ENCODE measurements around the gene COL27A1. TPM values are rescaled to one million over a fixed set of nuclear protein-coding genes. Genes with fewer than 3 reads are reported as not detected.

The COL27A1 gene
- total and polyA plus RNA-seq, 5 donors, result 2.6 to 10.3 (median 8.4) TPM

- no peak overlapping the region for H3K27ac ChIP-seq (ENCODE audit: low read length)
- H3K4me1 ChIP-seq (ENCODE audit: control insufficient read depth, insufficient read depth, low read length), result no peaks in the 10 kb centered on the region
- H3K9me3 ChIP-seq (ENCODE audit: control insufficient read depth, low read length), result no peaks in the 10 kb centered on the region
- DNase-seq (no peak), ATAC-seq (no peak)
- H3K4me3 ChIP-seq (ENCODE audit: low read length), result no peak overlapping the region
- intact Hi-C loops (cut with DNase I), result no loop called here
- 90% methylated on average over 23 of the region's 23 CpGs for WGBS
- no peaks in the 10 kb centered on the region for H3K27me3 ChIP-seq (ENCODE audit: control insufficient read depth, insufficient read depth)
These were observed 181.5 kb downstream of the COL27A1 start for GRCh38 chr9:114336699-114337395.

GRCh38 chr9:114338187-114338586, 182.8 kb downstream of the COL27A1 start:
- no peak for ATAC-seq
- H3K4me3 ChIP-seq (ENCODE audit: low read length), result no peak overlapping the region
- H3K9me3 ChIP-seq (ENCODE audit: control insufficient read depth, low read length), result no peaks in the 10 kb centered on the region
- no peak for DNase-seq
- H3K4me1 ChIP-seq (ENCODE audit: control insufficient read depth, insufficient read depth, low read length), result no peaks in the 10 kb centered on the region
- no peak overlapping the region for H3K27ac ChIP-seq (ENCODE audit: low read length)
- H3K27me3 ChIP-seq (ENCODE audit: control insufficient read depth, insufficient read depth), result no peaks in the 10 kb centered on the region
- intact Hi-C loops (cut with DNase I), result no loop called here
- 84% methylated on average over 2 of the region's 2 CpGs for WGBS

- peak; percentile 25 to 53 for ATAC-seq
- 82% methylated on average over 16 of the region's 16 CpGs for WGBS
- Histone ChIP-seq H3K27ac (ENCODE audit: low read length) (no peak overlapping the region), H3K4me1 (ENCODE audit: control insufficient read depth, insufficient read depth, low read length) (no peaks in the 10 kb centered on the region), H3K4me3 (ENCODE audit: low read length) (no peak overlapping the region), H3K9me3 (ENCODE audit: control insufficient read depth, low read length) (no peaks in the 10 kb centered on the region), H3K27me3 (ENCODE audit: control insufficient read depth, insufficient read depth) (no peaks in the 10 kb centered on the region)
- intact Hi-C loops (cut with DNase I), result no loop called here
- DNase-seq, result peak; percentile 43 to 80 (median 77)
These were observed 184.0 kb downstream of the COL27A1 start for GRCh38 chr9:114339130-114339908.

GRCh38 chr9:114341152-114341830, 186.0 kb downstream of the COL27A1 start:
- intact Hi-C loops (cut with DNase I), result no loop called here
- no peak overlapping the region for H3K27ac ChIP-seq (ENCODE audit: low read length)
- no peaks in the 10 kb centered on the region for H3K9me3 ChIP-seq (ENCODE audit: control insufficient read depth, low read length)
- DNase-seq, result no peak
- no peak overlapping the region for H3K4me3 ChIP-seq (ENCODE audit: low read length)
- H3K4me1 ChIP-seq (ENCODE audit: control insufficient read depth, insufficient read depth, low read length), result no peaks in the 10 kb centered on the region
- no peaks in the 10 kb centered on the region for H3K27me3 ChIP-seq (ENCODE audit: control insufficient read depth, insufficient read depth)
- WGBS, result 87% methylated on average over 12 of the region's 12 CpGs
- ATAC-seq, result no peak

DNA sequence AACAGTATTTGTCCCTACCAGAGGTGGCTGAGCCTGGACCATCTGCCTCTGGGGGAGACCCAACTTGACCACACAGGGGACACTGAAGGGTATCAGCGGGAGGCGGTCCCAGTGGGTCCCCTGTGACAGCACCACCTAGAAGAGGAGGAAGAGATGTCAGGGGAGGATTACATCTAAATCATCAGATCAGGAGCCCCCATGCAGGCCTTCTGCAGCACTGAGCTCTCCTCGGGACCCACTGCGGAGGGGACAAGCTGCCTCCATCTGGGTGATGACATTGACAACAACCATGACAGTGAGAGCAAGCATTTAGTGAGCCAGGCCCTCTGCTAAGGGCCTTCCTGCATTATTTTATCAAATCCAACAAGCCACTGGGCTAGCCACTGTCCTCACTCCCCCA, 186.7 kb downstream of the COL27A1 start:
- H3K27ac ChIP-seq (ENCODE audit: low read length), result no peak overlapping the region
- WGBS, result 93% methylated on average over 4 of the region's 4 CpGs
- ATAC-seq, result no peak

GRCh38 chr9:114342755-114343440, 187.6 kb downstream of the COL27A1 start:
- ATAC-seq, result no peak
- no peak overlapping the region for H3K4me3 ChIP-seq (ENCODE audit: low read length)
- WGBS, result 90% methylated on average over 5 of the region's 5 CpGs
- H3K27ac ChIP-seq (ENCODE audit: low read length), result no peak overlapping the region
- no peaks in the 10 kb centered on the region for H3K27me3 ChIP-seq (ENCODE audit: control insufficient read depth, insufficient read depth)
- intact Hi-C loops (cut with DNase I), result no loop called here
- no peak for DNase-seq
- no peaks in the 10 kb centered on the region for H3K9me3 ChIP-seq (ENCODE audit: control insufficient read depth, low read length)
- no peaks in the 10 kb centered on the region for H3K4me1 ChIP-seq (ENCODE audit: control insufficient read depth, insufficient read depth, low read length)

More for the DNA sequence above, 186.7 kb downstream of the COL27A1 start:
- Histone ChIP-seq H3K4me3 (ENCODE audit: low read length) (no peak overlapping the region), H3K4me1 (ENCODE audit: control insufficient read depth, insufficient read depth, low read length) (no peaks in the 10 kb centered on the region), H3K9me3 (ENCODE audit: control insufficient read depth, low read length) (no peaks in the 10 kb centered on the region), H3K27me3 (ENCODE audit: control insufficient read depth, insufficient read depth) (no peaks in the 10 kb centered on the region)
- DNase-seq, result no peak
- intact Hi-C loops (cut with DNase I), result no loop called here

DNA sequence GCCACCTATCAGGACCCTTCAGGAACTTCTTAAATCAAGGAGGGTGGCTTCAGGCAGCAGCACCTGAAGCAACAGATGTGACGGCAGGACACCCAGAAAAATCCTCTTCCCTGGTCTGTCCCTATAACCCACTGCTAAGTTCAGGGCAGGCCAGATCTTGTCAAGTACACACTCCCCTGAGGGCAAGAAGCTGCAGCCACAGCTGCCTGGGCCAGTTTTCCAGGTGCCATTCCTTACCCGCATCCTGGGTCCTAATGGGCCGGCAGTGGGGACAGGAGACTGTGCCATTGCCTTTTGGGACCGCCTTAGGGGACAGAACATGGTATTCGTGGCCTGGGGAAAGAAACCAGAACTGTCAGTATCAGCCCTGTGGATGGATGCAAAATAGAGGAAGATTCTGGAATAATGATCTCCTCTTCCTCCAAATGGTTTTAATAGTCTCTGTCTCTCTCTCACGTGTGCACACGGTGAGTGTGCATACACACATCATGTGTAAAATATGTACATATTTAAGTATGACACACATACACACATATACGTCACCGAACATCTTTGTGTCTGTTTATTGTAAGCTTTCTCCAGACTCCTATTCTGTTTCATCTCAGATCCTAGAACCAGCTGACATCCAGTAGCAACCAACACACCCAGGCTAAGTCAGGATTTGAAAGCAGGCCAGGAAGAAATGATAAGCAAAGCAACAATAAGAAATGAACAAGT, 188.3 kb downstream of the COL27A1 start:
- Histone ChIP-seq H3K27ac (ENCODE audit: low read length) (no peak overlapping the region), H3K9me3 (ENCODE audit: control insufficient read depth, low read length) (no peaks in the 10 kb centered on the region), H3K4me3 (ENCODE audit: low read length) (no peak overlapping the region), H3K27me3 (ENCODE audit: control insufficient read depth, insufficient read depth) (no peaks in the 10 kb centered on the region), H3K4me1 (ENCODE audit: control insufficient read depth, insufficient read depth, low read length) (peaks cover 3% of the 10 kb centered on the region)
- intact Hi-C loops (cut with DNase I), result no loop called here
- 91% methylated on average over 9 of the region's 9 CpGs for WGBS
- DNase-seq, result no peak
- no peak for ATAC-seq

GRCh38 chr9:114344188-114344566, 188.8 kb downstream of the COL27A1 start:
- WGBS, result 85% methylated on average over 11 of the region's 11 CpGs
- Histone ChIP-seq H3K27me3 (ENCODE audit: control insufficient read depth, insufficient read depth) (no peaks in the 10 kb centered on the region), H3K4me3 (ENCODE audit: low read length) (no peak overlapping the region), H3K27ac (ENCODE audit: low read length) (no peak overlapping the region), H3K4me1 (ENCODE audit: control insufficient read depth, insufficient read depth, low read length) (peaks cover 4% of the 10 kb centered on the region), H3K9me3 (ENCODE audit: control insufficient read depth, low read length) (no peaks in the 10 kb centered on the region)
- ATAC-seq, result no peak
- no peak for DNase-seq
- intact Hi-C loops (cut with DNase I), result no loop called here

- H3K4me1 ChIP-seq (ENCODE audit: control insufficient read depth, insufficient read depth, low read length), result peaks cover 7% of the 10 kb centered on the region
- intact Hi-C loops (cut with DNase I), result no loop called here
- no peaks in the 10 kb centered on the region for H3K9me3 ChIP-seq (ENCODE audit: control insufficient read depth, low read length)
- ATAC-seq (no peak), DNase-seq (no peak)
- no peak overlapping the region for H3K27ac ChIP-seq (ENCODE audit: low read length)
- no peaks in the 10 kb centered on the region for H3K27me3 ChIP-seq (ENCODE audit: control insufficient read depth, insufficient read depth)
- 42% methylated on average over 3 of the region's 3 CpGs for WGBS
- no peak overlapping the region for H3K4me3 ChIP-seq (ENCODE audit: low read length)
These were observed 189.4 kb downstream of the COL27A1 start for GRCh38 chr9:114344692-114345091.

- DNase-seq, result no peak
- H3K27me3 ChIP-seq (ENCODE audit: control insufficient read depth, insufficient read depth), result no peaks in the 10 kb centered on the region
- no peaks in the 10 kb centered on the region for H3K9me3 ChIP-seq (ENCODE audit: control insufficient read depth, low read length)
- H3K4me1 ChIP-seq (ENCODE audit: control insufficient read depth, insufficient read depth, low read length), result peaks cover 9% of the 10 kb centered on the region
- no peak overlapping the region for H3K27ac ChIP-seq (ENCODE audit: low read length)
- 96% methylated on average over 7 of the region's 7 CpGs for WGBS
- ATAC-seq, result no peak
- H3K4me3 ChIP-seq (ENCODE audit: low read length), result no peak overlapping the region
- intact Hi-C loops (cut with DNase I), result no loop called here
These were observed 190.2 kb downstream of the COL27A1 start for GRCh38 chr9:114345493-114346065.
